ENCODE data around the gene PPP4C. TPM values are rescaled to one million over a fixed set of nuclear protein-coding genes. Genes with fewer than 3 reads are reported as not detected.
A peak's percentile ranks its signal among the peaks of the same experiment; 100 is the strongest.

Gene PPP4C
- total RNA-seq, 1 donor = 178 TPM

DNA sequence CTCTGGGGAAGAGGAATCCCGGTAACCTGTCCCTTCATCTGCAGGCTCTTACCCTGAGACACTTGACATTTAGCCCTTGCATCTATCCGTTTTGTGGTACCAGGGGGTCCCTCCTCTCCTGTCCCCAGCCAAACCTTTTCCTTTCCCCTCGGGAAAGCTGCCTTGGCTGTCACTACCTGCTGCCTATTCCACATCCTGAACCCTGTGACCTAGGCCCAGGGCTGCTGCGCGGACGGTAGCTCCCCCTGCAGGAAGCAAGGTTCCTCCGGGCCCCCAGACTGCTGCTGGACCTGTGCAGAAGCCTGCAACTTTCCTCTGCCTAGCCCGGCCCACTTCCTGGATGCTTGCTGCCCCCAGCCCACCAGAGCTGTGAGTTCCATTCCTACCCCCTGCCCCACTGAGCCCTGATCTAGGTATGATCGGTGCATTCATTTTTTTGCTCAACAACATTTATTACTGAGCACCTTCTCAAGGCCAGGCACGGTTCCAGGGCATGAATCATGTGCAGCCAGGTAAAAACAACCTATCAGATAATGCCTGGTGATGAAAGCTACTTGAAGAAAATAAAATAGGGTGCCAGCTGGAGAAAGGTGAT lies 20.7 kb upstream of the PPP4C start:
- TF ChIP-seq, protein P1, sequence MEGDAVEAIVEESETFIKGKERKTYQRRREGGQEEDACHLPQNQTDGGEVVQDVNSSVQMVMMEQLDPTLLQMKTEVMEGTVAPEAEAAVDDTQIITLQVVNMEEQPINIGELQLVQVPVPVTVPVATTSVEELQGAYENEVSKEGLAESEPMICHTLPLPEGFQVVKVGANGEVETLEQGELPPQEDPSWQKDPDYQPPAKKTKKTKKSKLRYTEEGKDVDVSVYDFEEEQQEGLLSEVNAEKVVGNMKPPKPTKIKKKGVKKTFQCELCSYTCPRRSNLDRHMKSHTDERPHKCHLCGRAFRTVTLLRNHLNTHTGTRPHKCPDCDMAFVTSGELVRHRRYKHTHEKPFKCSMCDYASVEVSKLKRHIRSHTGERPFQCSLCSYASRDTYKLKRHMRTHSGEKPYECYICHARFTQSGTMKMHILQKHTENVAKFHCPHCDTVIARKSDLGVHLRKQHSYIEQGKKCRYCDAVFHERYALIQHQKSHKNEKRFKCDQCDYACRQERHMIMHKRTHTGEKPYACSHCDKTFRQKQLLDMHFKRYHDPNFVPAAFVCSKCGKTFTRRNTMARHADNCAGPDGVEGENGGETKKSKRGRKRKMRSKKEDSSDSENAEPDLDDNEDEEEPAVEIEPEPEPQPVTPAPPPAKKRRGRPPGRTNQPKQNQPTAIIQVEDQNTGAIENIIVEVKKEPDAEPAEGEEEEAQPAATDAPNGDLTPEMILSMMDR (IDR thresholded peaks at IDR 0.05; ENCODE audit: extremely low read depth, low read depth, low read length) = peak; percentile 49

DNA sequence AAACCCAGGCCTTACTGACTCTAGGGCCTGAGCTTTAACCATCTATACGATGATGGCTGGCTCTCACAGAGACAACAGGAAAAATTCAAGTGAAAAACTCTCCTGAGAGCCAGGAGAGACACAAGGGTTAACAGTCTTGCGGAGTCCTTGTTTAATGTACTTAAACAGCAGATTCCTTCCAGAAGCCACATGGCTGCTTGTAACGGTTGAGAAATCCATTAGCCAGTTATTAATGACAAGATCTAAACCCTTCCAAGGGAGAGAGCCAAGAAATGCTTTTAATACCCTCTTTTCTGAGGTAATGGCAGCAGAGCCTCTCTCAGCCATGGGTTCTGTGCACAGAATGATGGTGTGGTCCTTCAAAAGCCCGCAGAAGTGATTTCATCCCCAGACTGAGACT lies 15.4 kb upstream of the PPP4C start:
- no peaks in the 10 kb centered on the region for H4K20me1 ChIP-seq (ENCODE audit: insufficient read depth, low read length)
- H3K36me3 ChIP-seq (ENCODE audit: insufficient read depth, low read length) = peaks cover 23% of the 10 kb centered on the region
- H2AFZ ChIP-seq (ENCODE audit: low read length) = no peak overlapping the region
- TF ChIP-seq, protein P1 (IDR thresholded peaks at IDR 0.05; ENCODE audit: extremely low read depth, low read depth, low read length) = no peak
- no peaks in the 10 kb centered on the region for H3K27me3 ChIP-seq (ENCODE audit: insufficient read depth, low read length)
- DNase-seq (ENCODE audit: insufficient read length, low spot score, missing footprints) = peak; percentile 45
- H3K4me3 ChIP-seq (ENCODE audit: insufficient read depth, low read length) = no peak overlapping the region
- no peaks in the 10 kb centered on the region for H3K9me3 ChIP-seq (ENCODE audit: low read depth, low read length)
- peaks cover 18% of the 10 kb centered on the region for H3K4me1 ChIP-seq (ENCODE audit: insufficient read depth, low read length)
- no peak overlapping the region for H3K27ac ChIP-seq (ENCODE audit: low read depth, low read length)
- H3K4me2 ChIP-seq (ENCODE audit: insufficient read depth, low read length) = no peak overlapping the region
- peaks cover 5% of the 10 kb centered on the region for H3K79me2 ChIP-seq (ENCODE audit: insufficient read depth, low read length)

More for the DNA sequence above, 20.7 kb upstream of the PPP4C start:
- no peak overlapping the region for H2AFZ ChIP-seq (ENCODE audit: low read length)
- H3K27ac ChIP-seq (ENCODE audit: low read depth, low read length) = no peak overlapping the region
- no peaks in the 10 kb centered on the region for H4K20me1 ChIP-seq (ENCODE audit: insufficient read depth, low read length)
- H3K79me2 ChIP-seq (ENCODE audit: insufficient read depth, low read length) = peaks cover 11% of the 10 kb centered on the region
- H3K36me3 ChIP-seq (ENCODE audit: insufficient read depth, low read length) = peaks cover 13% of the 10 kb centered on the region
- no peaks in the 10 kb centered on the region for H3K9me3 ChIP-seq (ENCODE audit: low read depth, low read length)
- H3K27me3 ChIP-seq (ENCODE audit: insufficient read depth, low read length) = no peaks in the 10 kb centered on the region
- no peak overlapping the region for H3K4me3 ChIP-seq (ENCODE audit: insufficient read depth, low read length)
- peak; percentile 82 for DNase-seq (ENCODE audit: insufficient read length, low spot score, missing footprints)
- peaks cover 23% of the 10 kb centered on the region for H3K4me1 ChIP-seq (ENCODE audit: insufficient read depth, low read length)
- no peak overlapping the region for H3K4me2 ChIP-seq (ENCODE audit: insufficient read depth, low read length)

DNA sequence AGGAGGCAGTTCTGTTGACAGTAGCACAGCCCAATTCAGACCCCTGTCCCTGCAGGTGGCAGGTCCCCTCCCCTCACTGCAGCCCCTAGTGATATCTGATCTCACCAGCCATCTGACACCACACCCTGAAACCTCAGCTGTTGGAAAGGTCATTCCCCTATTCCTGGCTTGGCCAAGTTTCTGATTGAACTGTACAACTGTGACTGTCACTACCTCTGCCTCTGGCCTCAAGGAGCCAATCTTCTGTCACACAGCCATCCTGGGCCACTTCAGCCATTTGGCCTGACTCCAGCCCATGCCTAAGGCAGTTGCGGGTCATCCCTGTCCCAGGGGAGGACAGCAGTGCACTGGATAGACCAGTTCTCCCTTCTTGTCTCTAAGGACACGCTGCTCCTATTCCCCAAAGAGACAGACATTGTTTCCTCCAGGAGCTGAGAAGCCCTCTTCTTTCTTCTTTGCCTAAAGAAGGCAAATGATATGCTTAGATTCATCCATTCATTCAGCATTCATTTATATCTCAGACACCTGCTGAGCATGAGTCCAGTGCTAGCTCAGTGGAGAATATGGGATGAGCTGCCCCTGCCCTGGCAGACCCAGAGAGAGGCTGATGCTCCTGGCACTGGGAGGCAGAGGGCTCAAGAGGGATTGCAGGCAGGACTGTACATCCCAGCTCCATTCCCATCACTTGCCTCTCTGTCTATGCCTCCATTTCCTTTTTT lies 14.8 kb upstream of the PPP4C start:
- peak; percentile 49 for DNase-seq (ENCODE audit: insufficient read length, low spot score, missing footprints)
- Histone ChIP-seq H3K9me3 (ENCODE audit: low read depth, low read length) (no peaks in the 10 kb centered on the region), H3K27ac (ENCODE audit: low read depth, low read length) (no peak overlapping the region), H3K4me2 (ENCODE audit: insufficient read depth, low read length) (no peak overlapping the region), H3K4me1 (ENCODE audit: insufficient read depth, low read length) (peaks cover 18% of the 10 kb centered on the region), H3K27me3 (ENCODE audit: insufficient read depth, low read length) (no peaks in the 10 kb centered on the region), H3K4me3 (ENCODE audit: insufficient read depth, low read length) (no peak overlapping the region), H3K36me3 (ENCODE audit: insufficient read depth, low read length) (peaks cover 23% of the 10 kb centered on the region), H4K20me1 (ENCODE audit: insufficient read depth, low read length) (peaks cover 4% of the 10 kb centered on the region), H2AFZ (ENCODE audit: low read length) (no peak overlapping the region), H3K79me2 (ENCODE audit: insufficient read depth, low read length) (peaks cover 9% of the 10 kb centered on the region)
- TF ChIP-seq, protein P1 (IDR thresholded peaks at IDR 0.05; ENCODE audit: extremely low read depth, low read depth, low read length) = no peak

DNA sequence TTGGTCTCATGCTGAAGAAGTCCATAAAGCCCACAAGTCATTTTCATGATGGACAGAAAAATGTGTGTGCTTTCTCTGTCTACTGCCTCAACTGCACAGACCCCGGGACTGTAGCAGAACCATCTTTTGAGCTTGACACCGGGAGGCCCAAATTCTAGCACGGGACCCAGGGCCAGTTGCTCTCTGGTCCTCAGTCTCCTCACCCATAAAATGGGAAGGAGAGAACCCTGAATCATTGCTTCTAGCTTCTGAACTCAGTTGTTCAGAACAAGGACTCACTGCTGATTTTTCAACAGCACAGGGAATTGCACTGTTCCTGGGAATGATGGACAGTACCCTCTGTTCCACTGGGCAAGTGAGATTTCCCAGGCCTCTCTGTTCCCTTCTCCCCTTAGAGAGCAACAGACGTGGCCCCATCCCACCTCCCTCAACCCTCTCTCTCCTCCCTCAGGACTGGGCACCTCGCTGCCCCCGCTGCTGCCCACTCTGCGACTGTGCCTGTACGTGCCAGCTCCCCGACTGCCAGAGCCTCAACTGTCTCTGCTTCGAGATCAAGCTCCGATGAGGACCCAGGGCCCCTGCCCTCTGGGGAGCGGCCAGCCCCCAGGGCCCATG lies 12.4 kb upstream of the PPP4C start:
- peak overlapping the region; percentile 95 for H3K4me3 ChIP-seq (ENCODE audit: insufficient read depth, low read length)
- peak; percentile 76 for DNase-seq (ENCODE audit: insufficient read length, low spot score, missing footprints)
- TF ChIP-seq, protein P1 (IDR thresholded peaks at IDR 0.05; ENCODE audit: extremely low read depth, low read depth, low read length) = no peak

More for the DNA sequence above, 12.4 kb upstream of the PPP4C start:
- peaks cover 27% of the 10 kb centered on the region for H4K20me1 ChIP-seq (ENCODE audit: insufficient read depth, low read length)
- no peaks in the 10 kb centered on the region for H3K27me3 ChIP-seq (ENCODE audit: insufficient read depth, low read length)
- no peaks in the 10 kb centered on the region for H3K9me3 ChIP-seq (ENCODE audit: low read depth, low read length)
- H3K36me3 ChIP-seq (ENCODE audit: insufficient read depth, low read length) = peaks cover 38% of the 10 kb centered on the region
- H3K4me2 ChIP-seq (ENCODE audit: insufficient read depth, low read length) = peak overlapping the region; percentile 93
- peak overlapping the region; percentile 96 for H3K27ac ChIP-seq (ENCODE audit: low read depth, low read length)
- H2AFZ ChIP-seq (ENCODE audit: low read length) = peak overlapping the region; percentile 83
- H3K79me2 ChIP-seq (ENCODE audit: insufficient read depth, low read length) = peaks cover 31% of the 10 kb centered on the region
- H3K4me1 ChIP-seq (ENCODE audit: insufficient read depth, low read length) = peaks cover 34% of the 10 kb centered on the region
